HG03039 (cell line): ENCODE measurements around the gene FAAP20.

Experiments used
- ATAC-seq: cut with Tn5 transposase; IDR thresholded peaks from one replicate; pipeline ENCODE4 v1.9.1; 2021; ENCODE audit warnings: mild to moderate bottlenecking, moderate library complexity; ENCODE audit not compliant: unreplicated experiment

The FAAP20 gene

DNA sequence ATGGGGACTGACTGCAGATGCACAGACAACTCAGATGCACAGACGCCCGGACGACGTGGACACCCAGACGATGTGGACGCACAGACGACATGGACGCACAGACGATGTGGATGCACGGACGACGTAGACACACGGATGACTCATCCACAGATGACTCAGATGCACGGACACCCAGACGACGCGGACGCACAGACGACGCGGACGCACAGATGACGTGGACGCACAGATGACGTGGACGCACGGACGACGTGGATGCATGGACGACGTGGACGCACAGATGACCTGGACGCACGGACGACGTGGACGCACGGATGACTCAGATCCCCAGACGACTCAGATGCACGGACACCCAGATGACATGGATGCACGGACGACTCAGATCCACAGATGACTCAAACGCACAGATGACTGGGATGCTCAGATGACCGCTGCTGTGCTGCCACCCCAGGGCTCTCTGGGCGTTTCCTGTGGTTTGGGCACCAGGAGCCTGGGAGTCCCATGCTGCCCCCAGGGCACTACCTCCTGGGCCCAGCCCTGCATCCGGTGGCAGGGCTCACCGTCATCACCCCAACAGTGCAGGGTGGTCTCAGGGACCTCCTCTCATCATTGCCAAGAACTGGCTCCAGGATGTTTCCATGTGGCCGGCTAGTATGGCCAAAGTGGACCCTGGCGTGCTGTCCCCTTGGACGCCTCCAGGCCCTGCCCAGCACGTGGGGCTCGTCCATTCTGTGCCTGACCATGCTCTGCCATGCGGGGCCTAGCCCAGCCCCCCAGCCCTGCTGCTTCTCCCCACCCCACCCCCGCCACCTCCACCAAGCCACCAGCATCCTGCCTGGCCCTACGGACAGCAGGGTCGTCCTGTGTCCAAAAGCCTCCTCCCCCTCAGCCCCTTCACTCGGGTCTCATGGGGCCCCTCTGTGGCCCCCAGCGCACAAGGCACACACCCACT, 14.0 kb downstream of the FAAP20 start:
- ATAC-seq = no peak

- no peak for ATAC-seq
These were observed 15.1 kb downstream of the FAAP20 start for GRCh38 chr1:2179283-2180013.

DNA sequence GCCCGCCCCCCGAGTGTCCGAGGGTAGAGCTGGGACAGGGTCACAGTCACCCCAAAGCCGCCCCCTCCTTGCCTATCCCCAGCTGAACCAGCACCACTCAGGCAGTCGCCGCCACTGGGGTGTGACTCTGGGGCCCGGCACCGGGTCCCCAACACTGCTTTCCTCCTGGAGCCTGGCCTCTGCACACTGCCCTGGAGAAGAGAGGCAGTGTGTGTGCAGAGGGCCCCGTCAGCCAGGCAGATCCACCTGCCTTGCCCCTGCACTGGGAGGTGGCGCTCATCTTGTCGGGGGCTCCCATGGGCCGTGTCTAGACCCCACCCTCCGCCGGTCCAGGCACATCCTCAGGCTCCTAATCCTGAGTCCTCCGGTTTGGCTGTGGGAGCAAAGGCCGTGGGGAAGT, 15.7 kb downstream of the FAAP20 start:
- no peak for ATAC-seq

DNA sequence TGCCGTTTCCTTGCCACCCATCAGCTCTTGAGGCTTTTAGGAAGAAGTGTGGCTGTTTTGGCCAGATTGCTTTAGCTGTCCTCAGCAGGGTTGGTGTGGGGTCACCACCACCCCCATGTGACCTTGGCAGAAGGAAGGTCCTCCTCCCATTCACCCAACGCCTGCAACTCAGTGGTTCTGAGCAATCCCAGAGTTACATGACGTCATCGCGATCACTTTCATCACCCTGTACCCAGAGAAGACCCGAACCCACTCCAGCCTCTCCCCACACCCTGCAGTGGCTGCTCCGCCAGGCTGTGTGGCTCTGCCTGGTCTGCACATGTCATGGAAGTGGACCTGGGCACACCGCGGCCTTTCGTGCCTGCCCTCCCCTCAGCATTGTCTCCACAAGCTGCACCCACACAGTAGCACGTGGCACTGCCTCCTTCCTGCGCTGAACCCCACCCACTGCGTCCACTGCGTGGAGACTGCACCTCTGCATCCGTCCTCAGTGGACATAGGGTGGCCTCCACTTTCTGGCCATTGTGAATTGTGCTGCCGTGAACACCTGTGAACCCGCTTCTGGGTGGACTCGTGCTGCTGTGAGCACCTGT, 16.5 kb downstream of the FAAP20 start:
- ATAC-seq = no peak

DNA sequence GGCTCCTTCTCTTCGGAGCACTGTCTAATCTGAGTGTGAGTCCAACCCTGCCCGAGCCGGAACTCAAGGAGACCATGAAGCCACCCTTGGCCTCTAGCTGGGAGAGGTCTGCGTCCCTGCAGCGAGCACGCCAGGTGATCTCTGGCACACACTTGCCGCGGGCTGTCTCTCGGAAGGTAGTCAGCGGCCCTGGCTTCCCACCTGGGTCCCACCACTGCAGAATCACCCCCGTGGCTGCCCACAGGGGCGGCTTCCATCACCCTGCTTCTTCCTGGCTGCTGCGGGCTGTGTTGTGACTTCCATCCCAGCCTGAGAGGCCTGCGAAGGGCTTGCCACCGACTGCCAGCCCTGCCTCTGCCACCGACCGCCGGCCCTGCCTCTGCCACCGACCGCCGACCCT, 17.0 kb downstream of the FAAP20 start:
- no peak for ATAC-seq

DNA sequence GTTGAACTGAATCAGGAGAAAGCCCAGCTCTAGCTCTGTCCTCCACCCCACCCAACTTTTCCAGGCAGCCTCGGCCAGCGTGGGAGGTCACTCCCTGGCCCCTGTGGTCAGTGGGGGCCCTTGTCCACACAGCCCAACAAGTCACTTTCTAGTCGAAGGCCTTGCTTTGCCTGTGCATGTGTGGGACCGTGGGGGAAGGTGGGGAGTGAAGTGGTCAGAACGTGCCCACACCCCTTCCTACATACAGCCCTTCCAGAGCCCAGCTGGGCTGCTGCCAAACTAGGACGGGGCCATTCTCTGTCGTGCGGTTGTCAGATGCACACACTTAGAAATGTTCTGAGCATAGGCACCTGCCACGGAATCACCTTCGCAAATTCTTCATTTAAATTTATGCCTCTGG, 18.0 kb downstream of the FAAP20 start:
- ATAC-seq = no peak

- no peak for ATAC-seq
These were observed 18.7 kb downstream of the FAAP20 start for GRCh38 chr1:2175681-2176454.

- ATAC-seq = no peak
These were observed 19.5 kb downstream of the FAAP20 start for GRCh38 chr1:2175055-2175414.

DNA sequence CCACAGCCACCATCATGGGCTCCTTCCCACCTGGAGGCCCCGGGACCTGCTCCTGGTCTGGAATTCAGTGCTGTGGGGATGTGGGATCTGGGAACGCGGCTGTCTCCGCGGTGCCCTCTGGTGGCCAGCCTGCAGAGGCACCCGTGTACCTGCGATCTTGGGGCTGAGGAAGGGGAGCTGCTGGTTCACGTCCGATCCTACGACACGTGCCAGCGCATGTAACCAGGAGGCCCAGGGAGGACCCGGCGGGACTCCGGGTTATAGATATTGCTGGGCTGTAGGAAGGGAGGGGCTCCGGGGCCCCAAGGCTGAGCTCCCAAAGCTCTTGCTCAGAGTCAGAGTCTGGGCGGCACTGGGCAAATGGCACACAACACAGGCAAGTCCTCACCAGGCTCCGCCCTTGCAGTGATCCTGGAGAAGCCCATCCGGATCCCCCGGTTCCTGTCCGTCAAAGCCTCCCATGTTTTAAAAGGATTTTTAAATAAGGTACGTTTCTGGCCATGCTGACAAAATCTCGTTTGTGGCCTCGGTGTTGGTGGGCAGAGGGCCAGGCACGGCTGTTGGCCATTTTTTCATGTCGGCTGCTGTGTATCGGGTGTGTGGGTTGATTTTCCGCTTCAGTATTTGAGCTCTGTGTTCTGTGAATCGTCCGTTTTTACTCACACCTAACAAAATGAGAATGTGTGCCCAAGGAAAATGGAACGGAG, 20.1 kb downstream of the FAAP20 start:
- ATAC-seq = no peak

- ATAC-seq = no peak
These were observed 20.8 kb downstream of the FAAP20 start for GRCh38 chr1:2173546-2174347.

DNA sequence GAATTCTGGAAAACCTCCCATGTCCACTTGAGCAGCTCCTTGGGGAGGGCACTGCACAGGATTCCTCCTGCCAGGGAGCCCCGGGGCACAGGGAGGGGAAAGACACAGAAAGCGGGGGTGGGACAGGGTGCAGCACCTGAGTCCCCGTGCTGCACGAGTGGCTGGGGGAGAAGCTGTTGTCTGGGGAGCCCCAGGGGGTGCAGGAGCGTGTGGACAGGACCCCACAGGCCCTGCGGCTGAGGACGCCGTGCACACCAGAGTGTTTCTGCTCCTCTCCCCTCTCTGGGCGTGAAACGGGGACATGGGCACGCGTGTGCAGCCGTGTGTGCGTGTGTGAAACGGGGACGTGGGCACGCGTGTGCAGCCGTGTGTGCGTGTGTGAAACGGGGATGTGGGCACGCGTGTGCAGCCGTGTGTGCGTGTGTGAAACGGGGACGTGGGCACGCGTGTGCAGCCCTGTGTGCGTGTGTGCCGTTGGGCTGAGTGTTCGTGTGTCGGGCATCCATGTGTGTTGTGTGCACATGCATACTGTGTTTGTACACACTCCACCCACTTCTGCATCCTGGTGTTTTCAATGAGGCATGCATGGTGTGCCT, 21.9 kb downstream of the FAAP20 start:
- no peak for ATAC-seq

DNA sequence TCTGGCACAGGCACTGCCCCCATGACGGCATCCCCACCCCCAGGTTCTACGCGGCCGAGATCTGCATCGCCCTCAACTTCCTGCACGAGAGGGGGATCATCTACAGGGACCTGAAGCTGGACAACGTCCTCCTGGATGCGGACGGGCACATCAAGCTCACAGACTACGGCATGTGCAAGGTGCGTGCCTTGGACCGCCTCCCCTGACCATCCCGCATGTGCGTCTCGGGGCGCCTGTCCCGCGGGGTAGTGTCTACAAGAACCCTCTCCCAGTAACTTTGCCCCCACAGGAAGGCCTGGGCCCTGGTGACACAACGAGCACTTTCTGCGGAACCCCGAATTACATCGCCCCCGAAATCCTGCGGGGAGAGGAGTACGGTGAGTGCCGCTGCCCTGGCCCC, 22.6 kb downstream of the FAAP20 start:
- ATAC-seq = no peak

DNA sequence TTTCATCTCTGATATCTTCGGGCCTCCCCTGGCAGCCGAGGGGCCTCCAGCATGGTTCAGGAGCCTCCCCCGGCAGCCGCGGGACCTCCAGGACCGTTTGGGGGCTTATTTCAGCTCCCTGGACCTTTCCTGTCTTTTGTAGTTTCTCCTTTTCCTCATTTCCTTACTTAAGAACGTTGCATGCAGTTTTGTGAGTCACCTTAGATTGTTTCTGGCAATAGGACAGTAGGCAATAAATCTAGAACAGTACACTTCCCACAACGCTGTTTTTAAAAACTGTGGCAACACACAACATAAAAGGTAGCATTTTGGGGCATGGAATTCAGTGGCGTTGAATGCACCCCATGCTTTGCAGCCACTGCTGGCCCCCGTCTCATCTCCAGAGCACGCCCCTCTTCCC, 24.4 kb downstream of the FAAP20 start:
- ATAC-seq = no peak

- ATAC-seq = no peak
These were observed 25.3 kb downstream of the FAAP20 start for GRCh38 chr1:2169200-2169836.

- ATAC-seq = no peak
These were observed 26.0 kb downstream of the FAAP20 start for GRCh38 chr1:2168535-2168934.

DNA sequence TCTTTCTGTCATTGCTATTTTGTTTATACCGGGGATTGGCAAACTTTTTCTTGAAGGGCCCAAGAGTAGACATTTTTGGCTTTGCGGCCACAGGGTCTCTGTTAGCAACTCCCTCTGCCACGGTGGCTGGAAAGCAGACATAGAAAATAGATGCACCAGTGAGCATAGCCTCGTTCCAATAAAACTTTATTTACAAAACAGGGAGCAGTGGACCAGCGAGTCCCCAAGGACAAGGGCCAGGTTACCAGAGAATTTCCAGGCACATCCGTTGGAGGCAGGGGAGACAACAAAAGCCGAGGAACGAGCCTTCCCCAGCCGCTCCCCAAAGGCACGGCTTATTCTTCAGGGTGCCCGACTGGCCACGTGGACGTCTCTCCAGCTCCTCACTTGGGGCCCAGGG, 26.5 kb downstream of the FAAP20 start:
- no peak for ATAC-seq

DNA sequence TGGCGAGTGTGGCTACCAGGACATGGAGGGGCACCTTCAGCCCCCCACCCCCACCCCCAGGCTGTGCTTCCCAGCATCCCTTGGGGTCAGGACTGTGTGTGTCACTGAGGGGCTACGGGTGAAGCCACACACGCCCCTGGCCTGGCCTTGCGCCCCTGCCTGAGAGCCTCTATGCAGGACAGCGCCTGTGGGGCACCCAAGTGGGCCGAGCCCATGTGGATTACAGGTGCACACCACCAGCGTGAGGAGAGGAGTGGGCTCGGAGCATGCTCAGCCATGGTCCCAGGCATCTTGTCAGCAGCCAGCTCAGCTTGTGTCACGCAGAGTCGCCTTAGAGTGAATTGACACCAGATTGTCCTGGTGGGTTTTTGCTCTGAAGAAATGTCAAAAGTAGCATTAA, 27.9 kb downstream of the FAAP20 start:
- no peak for ATAC-seq

GRCh38 chr1:2166254-2166653, 28.3 kb downstream of the FAAP20 start:
- no peak for ATAC-seq

DNA sequence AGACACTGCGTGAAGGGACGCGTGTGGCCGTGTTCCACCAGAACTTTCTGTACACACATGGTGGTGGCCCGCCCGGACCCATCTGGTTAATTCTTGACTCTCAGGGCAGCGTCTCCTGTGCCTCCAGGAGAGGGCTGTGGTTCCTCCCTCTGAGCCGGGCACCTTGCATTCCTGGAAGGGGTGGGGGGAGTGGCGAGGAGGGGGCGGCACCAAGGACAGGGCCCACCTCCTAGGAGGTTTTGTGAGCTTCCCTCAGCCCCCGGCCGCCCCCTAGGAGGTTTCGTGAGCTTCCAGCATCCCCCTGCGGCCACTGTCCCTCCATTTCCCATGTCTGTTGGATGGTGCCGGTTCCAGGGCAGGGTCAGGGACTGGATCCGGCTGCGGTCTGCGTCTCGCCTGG, 28.9 kb downstream of the FAAP20 start:
- no peak for ATAC-seq
